Activated T-cell treated with anti-CD3 and anti-CD28 coated beads for 1 hour (primary cell): Measurements from ENCODE around the gene SPRR2A.
"Not testable (repeated sequence)": the region's sequence is repeated elsewhere in the genome, so short reads cannot be mapped to it uniquely, and the experiment has no call there.

Source experiments
- DNase-seq: peaks from one replicate; pipeline ENCODE4 v3.0.0-alpha.2; 2020; ENCODE audit warnings: low read depth

SPRR2A gene

DNA sequence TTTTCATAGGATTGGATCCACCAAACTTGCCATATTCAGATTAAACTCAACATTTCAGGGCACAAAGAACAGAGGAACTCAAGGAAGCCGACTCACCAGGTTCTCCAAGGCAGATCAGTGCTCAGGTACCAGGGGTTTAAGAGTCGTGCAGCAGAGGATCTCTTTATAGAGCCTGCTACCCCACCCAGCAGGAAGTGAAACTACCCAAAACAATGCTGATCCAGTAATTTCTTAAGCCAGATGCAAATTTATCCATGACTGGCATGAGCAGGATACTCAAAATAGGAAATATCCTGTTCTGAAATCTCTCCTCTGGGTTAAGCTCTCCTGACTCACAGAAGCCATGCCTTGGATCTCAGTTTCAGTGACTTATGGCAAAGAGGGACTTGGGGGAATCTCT is at the start of gene SPRR2A:
Gene SPRR2A, minus strand, starts transcription at position 138 of the 400 bp plus-strand sequence. CDS start 777 bp downstream, outside the sequence.
- DNase-seq, result no peak

DNA sequence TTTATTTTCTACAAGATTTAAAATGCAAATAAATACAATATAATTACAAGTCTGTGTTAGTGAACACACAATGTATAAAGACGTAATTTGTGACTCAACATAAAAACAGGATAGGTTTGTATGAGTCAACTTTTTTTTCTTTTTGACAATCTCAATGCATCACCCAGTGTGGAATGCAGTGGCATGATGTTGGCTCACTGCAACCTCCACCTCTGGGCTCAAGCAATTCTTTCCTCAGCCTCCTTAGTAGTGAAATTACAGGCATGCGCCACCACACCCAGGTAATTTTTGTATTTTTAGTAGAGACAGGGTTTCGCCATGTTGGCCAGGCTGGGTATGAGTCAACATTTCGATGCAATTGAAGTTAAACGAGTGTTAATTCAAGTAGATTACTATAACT is 42.9 kb upstream of the SPRR2A start:
- no peak for DNase-seq

- DNase-seq, result no peak
Measured at GRCh38 chr1:153099461-153100045, 42.2 kb upstream of the SPRR2A start.

DNA sequence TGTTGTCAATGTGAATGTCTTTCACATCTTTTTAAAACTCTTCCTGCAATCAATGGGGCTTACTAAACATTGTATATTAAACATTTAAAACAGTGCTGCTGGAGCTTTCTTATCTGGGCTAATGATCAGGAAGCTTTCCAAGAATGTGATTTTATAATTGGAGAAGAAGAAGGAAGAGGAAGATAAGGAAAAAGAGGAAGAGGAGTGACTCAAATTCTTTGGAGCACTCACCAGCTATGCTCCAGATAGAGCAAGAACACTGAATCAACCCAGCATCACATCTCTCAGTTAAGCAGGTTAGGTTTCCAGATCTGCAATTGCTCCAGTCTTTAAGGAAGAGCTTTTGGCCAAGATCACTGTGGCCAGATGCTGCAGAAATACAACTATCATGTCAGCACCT is 38.5 kb upstream of the SPRR2A start:
- DNase-seq, result no peak

DNA sequence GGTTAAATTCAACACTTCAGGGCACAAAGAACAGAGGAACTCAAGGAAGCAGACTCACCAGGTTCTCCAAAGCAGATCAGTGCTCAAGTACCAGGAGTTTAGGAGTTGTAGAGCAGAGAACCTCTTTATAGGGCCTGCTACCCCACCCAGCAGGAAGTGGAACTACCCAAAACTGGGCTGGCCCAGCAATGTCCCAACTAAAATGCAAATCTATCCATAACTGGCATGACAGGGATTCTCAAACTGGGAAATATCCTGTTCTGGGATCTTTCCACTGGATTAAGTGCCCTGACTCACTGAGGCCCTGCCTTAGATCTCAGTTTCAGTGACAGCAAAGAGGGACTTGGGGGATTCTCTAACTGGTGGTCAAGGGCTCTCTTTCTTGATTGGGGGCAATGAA is 37.1 kb upstream of the SPRR2A start, which contains the start of gene SPRR2E:
Gene SPRR2E, minus strand, starts transcription at position 101 of the 400 bp plus-strand sequence. CDS start 775 bp downstream, outside the sequence.
- no peak for DNase-seq

- no peak for DNase-seq
Measured at GRCh38 chr1:153087652-153088051, 30.3 kb upstream of the SPRR2A start.

- DNase-seq, result no peak
Measured at GRCh38 chr1:153081736-153082135, 24.4 kb upstream of the SPRR2A start.

DNA sequence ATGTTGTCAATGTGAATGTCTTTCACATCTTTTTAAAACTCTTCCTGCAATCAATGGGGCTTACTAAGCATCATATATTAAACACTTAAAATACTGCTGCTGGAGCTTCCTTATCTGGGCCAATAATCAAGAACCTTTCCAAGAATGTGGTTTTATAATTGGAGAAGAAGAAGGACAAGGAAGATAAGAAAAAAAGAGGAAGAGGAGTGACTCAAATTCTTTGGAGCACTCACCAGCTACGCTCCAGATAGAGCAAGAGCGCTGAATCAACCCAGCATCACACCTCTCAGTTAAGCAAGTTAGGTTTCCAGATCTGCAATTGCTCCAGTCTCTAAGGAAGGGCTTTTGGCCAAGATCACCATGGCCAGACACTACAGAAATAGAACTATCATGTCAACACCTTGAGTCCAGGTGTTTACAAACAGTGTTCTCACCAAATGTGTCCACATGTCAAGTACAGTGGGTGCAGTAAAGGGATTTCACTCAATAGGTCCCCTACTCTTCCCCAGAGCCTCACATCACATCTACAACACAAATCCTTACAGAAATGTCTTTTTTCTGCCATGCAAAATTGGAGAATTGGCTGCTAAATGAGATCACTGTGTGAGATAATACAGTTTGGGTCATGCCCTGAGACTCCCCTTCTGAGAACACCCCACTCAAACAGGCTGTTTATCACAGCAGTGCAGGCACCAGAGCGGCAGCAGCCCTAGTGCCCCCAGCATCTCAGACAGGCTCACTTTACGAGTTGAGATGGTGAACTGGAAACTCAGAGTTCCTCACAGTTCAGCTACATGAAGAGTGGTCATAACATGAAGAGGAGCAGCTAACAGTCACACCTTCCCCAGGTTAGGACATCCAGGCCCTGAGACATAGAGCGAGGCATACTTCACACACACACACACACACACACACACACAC is 15.8 kb upstream of the SPRR2A start:
- DNase-seq, result no peak

DNA sequence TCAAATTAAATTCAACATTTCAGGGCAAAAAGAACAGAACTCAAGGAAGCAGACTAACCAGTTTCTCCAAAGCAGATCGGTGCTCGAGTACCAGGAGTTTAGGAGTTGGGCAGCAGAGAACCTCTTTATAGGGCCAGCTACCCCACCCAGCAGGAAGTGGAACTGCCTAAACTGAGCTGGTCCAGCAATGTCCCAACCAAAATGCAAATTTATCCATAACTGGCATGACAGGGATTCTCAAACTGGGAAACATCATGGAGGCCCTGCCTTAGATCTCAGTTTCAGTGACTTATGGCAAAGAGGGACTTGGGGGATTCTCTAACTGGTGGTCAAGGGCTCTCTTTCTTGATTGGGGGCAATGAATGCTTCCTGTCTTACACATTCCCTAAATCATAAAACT is 14.2 kb upstream of the SPRR2A start, which contains the start of gene SPRR2B:
Gene SPRR2B, minus strand, starts transcription at position 101 of the 400 bp plus-strand sequence. CDS start 772 bp downstream, outside the sequence.
- DNase-seq, result no peak

GRCh38 chr1:153070243-153070642 is 12.9 kb upstream of the SPRR2A start:
- DNase-seq, result no peak

DNA sequence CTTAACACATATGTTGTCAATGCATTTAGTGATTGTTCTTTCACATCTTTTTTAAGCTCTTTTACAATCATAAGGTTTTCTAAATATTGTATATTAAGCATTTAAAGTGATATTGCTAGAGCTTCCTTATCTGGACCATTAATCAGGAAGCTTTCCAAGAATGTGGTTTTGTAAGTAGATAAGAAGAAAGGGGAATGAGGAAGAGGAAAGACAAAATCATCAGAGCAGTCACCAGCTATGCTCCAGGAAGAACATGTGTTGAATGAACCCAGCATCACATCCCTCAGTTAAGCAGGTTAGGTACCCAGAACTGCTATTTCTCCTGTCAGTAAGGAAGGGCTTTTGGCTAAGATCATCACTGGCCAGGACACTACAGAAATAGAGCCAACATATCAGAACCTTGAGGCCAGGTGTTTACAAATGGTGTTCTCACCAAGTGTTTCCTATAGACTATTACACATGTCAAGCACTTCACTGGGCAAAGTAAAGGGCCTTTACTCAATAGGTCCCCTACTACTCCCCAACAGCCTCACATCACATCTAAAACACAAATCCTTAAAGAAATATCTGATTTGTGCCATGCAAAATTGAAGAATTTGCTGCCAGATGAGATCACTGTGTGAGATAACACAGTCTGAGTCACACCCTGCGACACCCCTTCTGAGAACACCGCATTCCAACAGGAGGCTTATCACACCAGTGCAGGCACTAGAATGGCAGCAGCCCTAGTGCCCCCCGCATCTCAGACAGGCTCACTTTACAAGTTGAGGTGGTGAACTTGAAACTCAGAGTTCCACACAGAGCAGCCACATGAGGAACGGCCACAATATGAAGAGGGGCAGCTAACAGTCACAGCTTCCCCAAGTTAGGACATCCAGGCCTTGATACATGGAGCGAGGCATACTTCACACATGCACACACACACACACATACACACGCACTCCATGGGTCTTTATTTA is 1.8 kb upstream of the SPRR2A start:
- DNase-seq, result no peak

- DNase-seq, result no peak
Measured at GRCh38 chr1:153058154-153058553, 842 bp upstream of the SPRR2A start.

GRCh38 chr1:153056111-153056510 is 1.2 kb downstream of the SPRR2A start:
- not testable (repeated sequence) for DNase-seq

DNA sequence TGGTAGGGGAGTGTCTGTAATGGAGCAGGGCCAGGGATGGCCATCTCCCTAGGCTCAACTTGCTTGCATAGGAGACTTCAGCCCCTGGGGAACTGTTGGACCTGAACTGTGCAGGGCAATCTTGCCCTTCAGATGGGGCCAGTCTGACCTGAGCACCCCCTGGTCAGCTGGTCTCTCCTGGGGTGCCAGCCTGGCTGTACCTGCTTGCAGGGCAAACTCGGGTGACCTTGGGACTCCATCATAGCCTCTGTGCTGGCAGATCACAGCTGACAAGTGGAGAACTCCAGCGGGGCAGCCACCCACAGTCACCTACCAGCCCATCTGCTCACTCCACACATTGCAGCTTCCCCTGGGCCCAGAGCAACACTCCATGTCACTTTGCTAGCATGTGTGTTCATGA is 8.1 kb downstream of the SPRR2A start:
- no peak for DNase-seq

DNA sequence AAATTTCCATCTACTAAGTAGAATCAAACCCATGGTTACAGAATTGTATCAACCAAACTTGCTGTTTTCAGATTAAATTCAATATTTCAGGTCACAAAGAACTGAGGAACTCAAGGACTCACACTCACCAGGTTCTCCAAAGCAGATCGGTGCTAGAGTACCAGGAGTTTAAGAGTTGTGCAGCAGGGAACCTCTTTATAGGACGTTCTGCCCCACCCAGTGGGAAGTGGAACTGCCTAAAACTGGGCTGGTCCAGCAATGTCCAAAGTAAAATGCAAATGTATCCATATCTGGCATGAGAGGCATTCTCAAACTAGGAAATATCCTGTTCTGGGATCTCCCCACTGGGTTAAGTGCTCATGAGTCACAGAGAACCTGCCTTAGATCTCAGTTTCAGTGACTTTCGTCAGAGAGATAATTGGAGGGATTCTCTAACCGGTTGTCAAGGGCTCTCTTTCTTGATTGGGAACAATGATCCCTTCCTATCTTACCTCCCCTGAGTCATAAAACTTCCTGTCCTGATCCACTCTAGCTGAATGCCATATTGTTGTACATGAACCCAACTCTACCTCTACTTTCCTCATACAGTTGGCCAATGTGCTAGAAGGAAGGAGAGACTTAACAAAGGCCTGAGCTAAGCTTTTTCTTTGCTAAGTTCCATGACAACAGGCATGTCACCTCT is 16.2 kb downstream of the SPRR2A start, which contains the start of gene SPRR2D:
Gene SPRR2D, minus strand, starts transcription at position 171 of the 682 bp plus-strand sequence. CDS start 774 bp downstream, outside the sequence.
- DNase-seq, result no peak

DNA sequence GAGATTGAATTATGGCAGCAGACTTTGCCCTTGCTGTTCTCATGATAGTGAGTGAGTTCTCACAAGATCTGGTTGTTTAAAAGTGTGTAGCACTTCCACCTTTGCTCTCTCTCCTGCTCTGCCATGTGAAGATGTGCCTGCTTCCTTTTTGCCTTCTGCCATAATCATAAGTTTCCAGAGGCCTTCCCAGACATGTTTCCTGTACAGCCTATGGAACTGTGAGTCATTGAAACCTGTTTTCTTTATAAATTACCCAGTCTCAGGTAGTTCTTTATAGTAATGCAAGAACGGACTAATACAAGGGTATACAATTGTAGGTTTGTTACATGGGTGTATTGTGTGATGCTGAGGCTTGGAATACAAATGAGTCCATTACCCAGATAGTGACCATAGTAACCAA is 22.1 kb downstream of the SPRR2A start:
- DNase-seq, result no peak

GRCh38 chr1:153032677-153033308 is 24.5 kb downstream of the SPRR2A start:
- no peak for DNase-seq

DNA sequence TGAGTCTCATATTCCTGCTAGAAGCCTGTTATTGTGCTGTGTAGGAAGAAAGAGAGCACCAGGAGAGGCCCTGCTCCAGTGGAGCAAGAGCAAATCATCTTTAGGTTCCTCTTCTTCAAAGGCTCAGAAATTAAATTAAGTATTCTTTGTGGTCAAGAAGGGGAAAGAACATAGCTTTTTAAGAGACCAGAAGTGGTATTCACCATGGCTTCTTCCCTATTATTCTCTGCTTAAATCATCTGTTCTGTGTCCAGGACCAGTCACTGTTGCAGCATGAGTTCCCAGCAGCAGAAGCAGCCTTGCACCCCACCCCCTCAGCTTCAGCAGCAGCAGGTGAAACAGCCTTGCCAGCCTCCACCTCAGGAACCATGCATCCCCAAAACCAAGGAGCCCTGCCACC is 25.2 kb downstream of the SPRR2A start:
- DNase-seq, result no peak

GRCh38 chr1:153030895-153031294 is 26.4 kb downstream of the SPRR2A start, which contains the start of gene SPRR1B:
Gene SPRR1B (plus strand): TSS chr1:153031203. CDS start chr1:153032346, 1,143 bp downstream.
- no peak for DNase-seq

DNA sequence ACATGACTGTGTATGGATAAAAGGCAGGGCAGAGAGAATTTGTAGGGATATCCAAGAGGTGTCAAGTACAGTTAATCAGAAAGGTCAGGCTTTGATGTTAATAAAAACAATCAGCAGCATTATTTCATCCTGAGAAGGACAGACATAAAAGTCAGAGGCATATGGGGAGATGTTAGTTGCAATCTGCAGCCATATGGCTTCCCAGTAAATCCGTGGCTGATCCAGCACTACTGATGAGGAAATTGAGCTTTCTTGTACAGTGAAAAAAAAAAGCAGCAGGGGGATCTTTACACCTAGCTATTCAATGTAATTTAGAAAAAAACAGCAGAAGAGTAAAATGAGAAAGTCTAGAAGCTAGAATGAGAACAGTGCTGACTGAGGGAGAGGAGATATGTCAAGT is 28.5 kb downstream of the SPRR2A start:
- no peak for DNase-seq

DNA sequence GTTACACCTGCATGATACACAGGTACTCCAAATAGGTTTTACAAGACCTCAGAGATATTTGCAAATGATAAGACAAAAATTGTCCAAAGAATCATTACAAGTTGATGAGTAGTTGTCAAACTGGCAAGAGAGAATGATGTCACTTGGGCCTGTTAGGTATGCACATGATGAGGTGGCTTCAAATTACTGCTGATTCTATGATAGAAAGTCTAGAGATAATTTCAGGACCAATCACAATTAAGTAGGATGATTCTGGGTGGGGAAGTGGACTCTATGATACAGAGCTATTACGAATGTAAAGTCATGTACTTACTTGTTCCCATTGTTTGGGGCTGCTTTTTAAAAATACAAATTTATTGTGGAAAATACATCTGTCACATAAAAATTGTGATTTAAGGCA is 31.5 kb downstream of the SPRR2A start:
- no peak for DNase-seq
